SU-DHL-6 (cell line): ENCODE measurements around the gene ZC3H8.

Experiments used
- CTCF ChIP-seq: fragments of 200-600 bp; sonication (generic); IDR thresholded peaks from one replicate; pipeline ENCODE4 v1.5.1; 2017; ENCODE audit warnings: antibody characterized with exemption, mild to moderate bottlenecking, low read length, moderate library complexity; ENCODE audit not compliant: insufficient read depth, poor library complexity, severe bottlenecking
- EZH2phosphoT487 ChIP-seq: fragments of 200-600 bp; sonication (generic), shearing (Covaris generic); conservative IDR thresholded peaks from 2 replicates; pipeline ENCODE4 v1.6.1; 2018; ENCODE audit warnings: mild to moderate bottlenecking, antibody characterized with exemption, low read length, moderate library complexity, mixed read lengths

GRCh38 chr2:112204411-112204810, 50.4 kb downstream of the ZC3H8 start:
- TF ChIP-seq CTCF (no peak), EZH2phosphoT487 (no peak)
